GM21576 (cell line): ENCODE measurements around the gene ALKBH5.
A peak's percentile ranks its signal among the peaks of the same experiment; 100 is the strongest.
"Not testable (repeated sequence)": the region's sequence is repeated elsewhere in the genome, so short reads cannot be mapped to it uniquely, and the experiment has no call there.

Source experiments
- ATAC-seq: cut with Tn5 transposase; IDR thresholded peaks from one replicate; pipeline ENCODE4 v1.9.1; 2021; ENCODE audit warnings: mild to moderate bottlenecking, moderate library complexity; ENCODE audit not compliant: unreplicated experiment

ALKBH5 gene

DNA sequence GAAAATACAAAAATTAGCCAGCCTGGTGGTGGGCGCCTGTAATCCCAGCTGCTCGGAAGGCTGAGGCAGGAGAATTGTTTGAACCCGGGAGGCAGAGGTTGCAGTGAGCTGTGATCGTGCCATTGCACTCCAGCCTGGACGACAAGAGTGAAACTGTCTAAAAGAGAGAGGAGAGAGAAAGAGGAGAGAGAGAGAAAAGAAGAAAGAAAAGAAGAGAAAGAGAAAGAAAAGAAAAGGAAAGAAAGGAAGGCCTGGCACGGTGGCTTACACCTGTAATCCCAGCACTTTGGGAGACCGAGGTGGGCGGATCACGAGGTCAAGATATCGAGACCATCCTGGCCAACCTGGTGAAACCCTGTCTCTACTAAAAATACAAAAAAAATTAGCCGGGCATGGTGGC, 33.3 kb downstream of the ALKBH5 start:
- not testable (repeated sequence) for ATAC-seq

DNA sequence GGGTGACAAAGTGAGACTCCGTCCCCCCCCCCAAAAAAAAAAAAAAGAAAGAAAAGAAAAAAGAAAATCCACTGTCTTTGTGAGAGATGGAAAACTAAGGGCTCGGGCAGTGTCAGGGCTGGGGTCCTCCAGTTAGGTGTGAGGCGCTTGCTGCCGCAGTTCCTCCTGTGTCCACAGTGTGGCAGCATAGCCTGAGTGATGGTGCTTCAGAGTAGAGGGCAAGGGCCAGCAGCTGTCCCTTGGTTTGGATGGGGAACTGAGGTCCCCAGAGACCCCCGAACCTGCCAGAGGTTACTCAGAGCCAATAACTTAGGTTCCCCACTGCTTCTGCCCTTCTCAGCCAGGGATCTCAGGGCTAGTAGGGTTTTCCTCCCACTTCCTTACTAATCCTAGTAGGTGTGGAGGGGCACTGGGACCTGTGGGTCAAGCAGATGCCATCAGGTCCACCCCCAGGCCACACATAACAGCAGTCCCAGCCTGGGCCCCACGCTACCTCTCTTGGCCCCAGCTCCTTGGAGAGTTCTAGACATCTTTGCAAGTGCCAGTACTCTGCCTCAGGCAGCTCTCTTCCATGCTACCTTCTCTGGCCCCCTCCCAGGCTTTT, 33.9 kb downstream of the ALKBH5 start:
- ATAC-seq, result no peak

DNA sequence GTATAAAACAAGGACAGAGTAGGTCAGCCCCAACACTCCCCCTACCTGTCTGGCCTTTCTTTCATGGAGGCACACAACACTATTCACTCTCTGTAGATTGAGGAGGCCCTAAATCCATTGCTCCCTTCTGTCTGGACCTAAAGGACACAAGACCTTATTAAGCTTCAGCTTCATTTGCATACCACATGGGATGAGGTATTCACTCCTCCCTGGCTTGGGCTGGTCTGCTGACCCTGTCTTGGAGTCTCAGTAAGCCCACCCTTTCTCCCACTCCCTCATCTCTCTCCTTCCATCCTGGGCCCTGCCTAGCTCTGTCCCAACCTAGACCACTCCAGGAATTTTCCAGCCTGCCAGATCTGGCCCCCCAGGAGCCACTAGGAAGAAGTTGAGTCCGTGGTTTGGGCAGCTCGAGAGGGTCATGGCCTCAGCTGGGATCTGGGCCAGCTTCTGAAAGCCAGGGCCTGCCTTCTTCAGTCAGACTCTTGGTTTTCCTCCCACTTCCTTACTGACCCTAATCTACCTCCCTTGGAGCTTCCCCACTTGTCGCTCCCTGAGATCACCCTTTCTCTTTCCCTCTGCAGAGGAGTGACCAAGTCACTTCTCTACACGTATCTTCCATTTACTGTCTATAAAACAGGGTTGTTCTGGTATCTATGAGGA, 35.3 kb downstream of the ALKBH5 start:
- ATAC-seq, result no peak

DNA sequence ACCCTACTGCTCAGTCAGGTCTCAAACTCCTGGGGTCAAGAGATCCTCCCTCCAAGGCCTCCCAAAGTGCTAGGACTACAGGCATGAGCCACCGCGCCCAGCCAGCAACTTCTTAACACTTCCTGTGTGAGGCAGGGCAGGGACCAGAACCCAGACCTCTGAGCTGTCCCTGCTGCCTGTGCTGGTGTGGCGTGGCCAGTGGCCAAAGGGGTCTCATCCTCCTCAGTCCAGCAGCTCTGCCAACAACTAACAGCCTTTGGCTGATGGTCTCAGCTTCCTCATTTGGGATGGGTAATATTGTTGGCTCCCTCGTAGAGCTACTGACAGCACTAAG, 40.4 kb downstream of the ALKBH5 start:
- ATAC-seq, result no peak

DNA sequence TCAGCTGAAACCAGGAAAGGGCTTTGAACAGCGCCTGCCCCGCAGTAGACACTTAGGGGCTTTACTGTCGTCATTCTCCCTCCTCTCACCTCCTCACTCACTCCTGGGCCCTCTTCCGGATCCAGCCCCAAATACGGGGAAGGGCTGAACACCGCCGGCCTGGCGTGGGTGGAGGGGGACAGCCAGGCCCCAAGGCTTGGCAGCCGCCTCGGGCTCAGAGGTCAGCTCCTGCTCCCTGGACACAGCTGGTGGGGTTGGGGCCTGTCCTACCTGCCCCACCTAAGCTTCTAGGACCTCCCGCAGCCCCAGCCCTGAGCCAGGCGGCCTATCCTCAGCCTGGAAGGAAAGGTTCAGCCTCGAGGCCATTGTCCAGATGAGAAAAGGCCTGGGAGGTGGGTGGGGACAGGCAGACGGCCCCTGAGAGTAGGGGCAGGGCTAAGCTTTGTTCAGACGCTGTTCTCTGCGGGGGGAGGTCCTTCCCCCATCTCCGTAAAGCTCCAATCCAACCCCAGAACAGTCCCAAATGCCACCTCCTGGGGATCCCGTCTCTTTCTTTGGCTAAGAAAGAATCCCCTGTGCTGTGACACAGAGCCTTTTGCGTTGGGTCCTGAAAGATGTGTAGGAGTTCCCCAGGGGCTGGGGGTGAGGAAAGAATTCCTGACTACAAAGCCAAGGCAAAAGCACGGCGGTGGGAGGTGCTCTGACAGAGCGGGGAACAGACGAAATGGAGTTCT, 40.9 kb downstream of the ALKBH5 start:
- no peak for ATAC-seq

DNA sequence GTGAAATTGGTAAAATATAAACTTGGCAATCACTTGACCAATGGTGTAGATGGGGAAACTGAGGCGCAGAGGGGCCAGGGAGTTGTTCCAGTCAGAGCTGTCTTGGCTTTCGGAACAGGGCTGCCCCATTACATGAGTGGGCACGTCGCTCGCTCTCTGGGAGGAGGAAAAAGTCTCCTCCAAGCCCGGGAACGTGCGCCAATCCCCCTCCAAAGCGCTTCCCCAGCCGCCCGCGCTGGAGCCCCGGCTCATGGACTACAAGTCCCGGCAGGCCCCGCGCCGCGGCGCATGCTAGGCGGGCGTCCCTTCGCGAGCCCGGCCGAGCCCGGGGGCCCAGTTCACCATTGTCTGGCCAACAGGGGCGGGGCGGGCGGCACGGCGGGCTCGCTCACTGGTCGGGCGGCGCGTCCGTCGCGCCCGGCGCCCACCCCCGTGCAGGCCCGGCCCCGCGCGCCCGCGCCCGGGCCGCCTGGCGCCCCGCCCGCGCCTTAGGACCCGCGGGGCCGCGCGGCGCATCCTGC, 41.6 kb downstream of the ALKBH5 start, which contains the start of gene LLGL1:
Gene LLGL1 (plus strand): TSS at position 515 of the 521 bp plus-strand sequence. CDS start 48 bp downstream, outside the sequence.
- peak; percentile 81 for ATAC-seq

DNA sequence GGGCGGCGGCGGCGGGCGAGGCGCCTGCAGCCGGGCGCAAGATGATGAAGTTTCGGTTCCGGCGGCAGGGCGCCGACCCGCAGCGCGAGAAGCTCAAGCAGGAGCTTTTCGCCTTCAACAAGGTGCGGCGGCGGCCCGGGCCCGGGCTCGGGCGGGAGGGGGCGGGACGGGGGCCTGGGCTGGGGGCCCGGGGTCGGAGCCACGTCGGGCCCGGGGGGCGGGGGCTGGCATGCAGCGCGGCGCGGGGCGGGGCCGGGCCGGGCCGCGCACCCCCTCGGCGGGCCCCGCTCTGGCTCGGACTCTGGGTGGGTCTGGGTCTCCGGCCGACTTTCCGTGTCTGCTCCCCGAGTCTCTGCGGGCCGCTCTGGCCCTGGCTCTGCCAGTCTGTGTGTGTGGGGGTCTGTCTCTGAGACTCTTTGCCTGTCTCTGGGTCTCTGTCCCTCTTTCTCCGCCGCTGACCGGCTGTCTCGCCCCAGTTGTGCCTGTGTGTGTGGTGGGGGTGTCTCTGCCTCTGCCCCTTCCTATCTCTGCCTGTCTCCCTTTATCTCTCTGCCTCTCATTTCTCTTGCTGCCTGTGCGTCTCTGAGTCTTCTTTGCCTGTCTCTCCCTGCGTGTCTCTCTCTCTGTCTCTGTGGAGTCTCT, 42.1 kb downstream of the ALKBH5 start:
- ATAC-seq, result peak; percentile 4

DNA sequence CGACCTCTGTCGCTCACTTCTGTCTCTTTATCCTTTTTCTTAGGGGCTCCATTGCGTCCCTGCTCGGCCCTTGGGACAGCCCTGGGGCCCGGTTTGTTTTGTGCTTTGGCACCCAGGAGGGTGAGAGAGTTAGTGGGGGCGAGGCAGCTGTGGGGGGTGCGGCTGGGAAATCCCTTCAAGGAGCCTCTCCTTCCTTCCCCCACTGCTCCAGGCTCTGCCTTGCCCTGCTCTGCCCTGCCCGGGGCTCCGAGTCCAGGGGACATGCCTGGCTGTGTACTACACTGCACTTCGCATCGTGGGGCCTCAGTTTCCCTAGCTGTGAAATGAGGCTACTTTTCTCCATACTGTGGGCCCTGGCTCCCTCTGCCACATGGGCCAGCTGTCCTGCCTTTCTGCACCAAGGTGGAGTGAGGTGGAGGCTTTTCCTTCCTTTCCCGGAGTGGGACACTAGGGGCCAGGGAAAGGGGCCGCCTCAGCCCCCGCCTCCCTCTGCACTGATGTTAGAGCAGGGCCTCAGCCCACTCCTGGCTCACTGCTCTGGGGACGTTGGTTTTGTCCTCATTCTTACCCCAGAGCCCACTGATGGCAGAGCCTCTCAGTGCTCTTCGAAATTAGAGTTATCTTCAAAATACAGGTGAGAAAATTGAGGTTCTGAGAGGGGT, 42.8 kb downstream of the ALKBH5 start:
- ATAC-seq, result no peak

DNA sequence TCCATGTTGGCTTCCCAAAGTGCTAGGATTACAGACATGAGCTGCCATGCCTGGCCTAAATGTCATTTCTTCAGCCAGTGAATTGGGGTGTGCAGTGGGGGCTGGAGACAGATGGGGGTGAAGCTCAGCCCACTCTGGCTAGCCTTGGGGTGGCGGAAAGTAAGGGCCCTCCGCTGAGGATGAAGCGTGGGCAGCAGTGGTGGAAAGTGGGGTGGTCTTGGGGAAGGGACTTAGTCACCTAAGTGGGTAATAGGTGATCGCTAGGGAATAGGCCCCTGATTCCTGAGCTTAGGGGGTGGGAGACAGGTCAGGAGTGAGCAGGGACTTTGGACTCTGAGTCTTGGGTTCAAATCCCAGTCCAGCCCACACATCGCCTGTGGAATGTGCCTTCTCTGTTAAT, 44.0 kb downstream of the ALKBH5 start:
- ATAC-seq, result no peak

DNA sequence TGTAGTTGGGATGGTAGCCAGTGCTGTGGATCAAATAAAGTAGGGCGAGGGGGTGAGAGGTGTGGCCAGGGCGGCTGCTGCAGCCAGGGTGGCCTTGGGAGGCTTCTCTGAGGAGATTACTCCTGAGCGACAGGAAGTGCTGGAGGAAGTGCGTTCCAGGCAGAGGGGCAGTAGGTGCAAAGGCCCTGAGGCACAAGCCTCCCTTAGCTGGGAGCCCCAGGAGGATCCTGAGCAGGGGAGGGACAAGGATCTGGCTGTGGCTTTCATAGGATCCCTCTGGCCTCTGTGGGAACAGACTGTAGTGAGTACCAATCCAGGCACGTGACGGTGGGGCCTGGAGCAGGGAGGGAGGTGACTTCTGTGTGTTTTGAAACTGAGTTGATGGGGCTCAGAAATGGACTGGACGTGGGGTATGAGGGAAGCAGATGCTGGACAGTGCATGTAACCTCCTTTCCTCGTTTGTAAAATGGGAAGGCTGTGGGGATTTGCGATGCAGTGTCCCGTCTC, 44.6 kb downstream of the ALKBH5 start:
- ATAC-seq, result no peak

DNA sequence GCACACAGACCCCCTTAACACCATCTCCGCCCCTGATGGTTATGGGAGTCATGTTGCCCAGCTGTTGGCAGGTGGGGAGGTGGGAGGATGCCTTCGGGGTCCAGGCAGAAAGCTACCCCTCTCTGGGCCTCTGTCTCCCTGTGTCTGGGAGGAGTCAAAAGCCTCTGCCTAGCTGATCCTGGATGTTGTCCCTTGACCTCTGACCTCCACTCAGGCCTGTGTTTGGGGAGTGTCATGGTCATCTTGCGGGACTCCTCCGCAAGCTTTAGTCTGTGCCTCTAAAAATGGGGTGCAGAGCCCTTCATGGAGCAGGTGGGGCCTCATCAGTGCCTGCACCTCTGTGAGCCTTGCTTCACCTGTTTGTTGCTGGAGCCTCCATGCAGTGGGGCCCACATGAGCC, 45.6 kb downstream of the ALKBH5 start:
- no peak for ATAC-seq

DNA sequence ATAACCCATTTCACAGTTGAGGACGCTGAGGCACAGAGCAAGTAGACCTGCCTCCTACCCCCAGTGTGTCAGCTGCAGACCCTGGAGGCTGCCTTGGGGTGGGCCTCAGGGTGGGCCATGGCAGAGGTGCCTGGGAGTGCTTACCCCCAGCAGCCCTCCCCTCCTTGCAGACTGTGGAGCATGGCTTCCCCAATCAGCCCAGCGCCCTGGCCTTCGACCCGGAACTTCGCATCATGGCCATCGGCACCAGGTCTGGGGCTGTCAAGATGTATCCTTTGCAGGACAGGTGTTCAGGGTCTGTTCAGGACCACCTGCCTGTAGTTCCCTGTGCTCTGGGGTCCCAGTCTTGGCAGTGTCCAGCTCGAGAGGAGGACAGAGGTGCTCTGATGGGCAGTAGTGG, 46.1 kb downstream of the ALKBH5 start:
- ATAC-seq, result no peak

DNA sequence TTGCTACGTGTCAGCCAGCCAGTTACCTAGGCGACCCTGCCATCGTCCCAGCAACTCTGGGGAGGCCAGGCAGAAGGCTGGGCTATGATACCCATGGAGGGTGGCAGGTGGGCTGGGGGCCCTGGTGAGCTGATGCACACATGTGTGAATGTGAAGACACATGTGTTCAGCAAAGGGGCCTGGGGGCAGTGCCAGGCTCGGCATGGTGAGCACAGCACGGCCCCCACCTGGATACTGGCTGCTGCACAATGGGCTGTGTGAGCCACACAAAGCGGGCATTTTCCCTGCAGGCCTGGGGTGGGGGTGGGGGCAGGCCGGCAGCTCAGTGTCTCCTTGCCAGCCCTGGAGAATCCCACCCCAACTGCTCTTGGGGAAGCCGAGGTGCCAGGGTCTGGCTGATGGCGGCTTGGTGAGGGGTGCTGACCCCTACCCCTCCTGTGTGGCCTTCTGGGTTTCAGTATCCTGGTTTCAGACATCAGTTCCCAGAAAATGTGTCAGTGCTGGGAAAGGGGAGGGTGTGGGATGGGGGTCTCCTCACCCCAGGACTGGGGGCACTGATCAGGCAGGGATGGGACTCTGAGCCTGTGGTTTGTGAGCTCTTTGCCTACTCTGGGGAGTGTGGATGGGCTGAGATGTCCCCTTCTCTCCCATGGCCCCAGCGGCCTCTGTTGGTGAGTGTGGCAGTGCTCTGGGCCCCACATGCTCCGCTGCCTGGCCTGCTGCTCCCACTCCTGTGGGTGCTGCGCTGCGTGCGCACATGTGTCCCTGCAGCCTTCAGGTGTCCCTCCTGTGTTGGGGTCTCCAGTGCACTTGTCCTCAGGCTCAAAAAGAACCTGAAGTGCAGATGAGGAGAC, 46.9 kb downstream of the ALKBH5 start:
- ATAC-seq, result no peak

DNA sequence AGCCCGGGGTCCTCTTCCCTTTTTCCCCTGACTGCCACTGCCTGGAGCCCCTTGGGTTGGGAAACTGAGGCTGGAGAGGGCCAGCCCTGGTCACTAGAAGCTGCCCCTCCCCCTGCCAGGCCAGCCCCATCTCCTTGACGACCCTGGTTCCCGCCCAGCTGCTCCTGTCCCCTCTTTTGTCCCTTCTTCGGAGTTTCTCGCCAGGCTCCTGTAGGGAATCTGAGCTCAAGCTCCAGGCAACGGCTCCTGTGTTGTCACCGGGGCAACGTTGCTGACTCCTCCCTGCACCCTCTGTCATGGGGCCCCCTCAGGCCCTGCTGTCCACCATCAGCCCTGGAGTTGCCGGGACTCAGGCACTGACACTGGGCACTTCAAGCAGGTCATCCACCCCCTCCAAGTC, 47.5 kb downstream of the ALKBH5 start:
- ATAC-seq, result no peak

DNA sequence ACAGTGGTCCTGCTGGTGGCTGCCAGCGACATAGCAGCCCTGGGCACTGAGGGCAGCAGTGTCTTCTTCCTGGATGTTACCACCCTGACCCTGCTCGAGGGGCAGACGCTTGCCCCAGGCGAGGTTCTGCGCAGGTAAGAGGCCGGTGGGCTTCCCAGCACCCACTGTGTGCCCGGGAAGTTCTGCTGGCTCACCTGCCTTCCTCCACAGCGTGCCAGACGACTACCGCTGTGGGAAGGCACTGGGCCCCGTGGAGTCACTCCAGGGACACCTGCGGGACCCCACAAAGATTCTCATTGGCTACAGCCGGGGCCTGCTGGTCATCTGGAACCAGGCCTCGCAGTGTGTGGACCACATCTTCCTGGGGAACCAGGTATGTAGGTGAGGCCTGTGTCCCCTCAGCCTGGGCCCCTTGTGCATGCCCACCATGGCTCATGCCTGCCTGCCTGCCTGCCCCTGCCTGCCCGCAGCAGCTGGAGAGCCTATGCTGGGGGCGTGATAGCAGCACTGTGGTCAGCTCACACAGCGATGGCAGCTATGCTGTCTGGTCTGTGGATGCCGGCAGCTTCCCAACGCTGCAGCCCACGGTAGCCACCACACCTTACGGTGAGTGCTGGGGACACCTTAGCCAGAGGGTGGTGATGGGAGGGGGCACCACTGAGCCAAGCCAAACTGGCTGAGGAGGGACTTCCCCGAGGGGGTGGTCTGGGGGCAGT, 50.3 kb downstream of the ALKBH5 start:
- ATAC-seq, result no peak

DNA sequence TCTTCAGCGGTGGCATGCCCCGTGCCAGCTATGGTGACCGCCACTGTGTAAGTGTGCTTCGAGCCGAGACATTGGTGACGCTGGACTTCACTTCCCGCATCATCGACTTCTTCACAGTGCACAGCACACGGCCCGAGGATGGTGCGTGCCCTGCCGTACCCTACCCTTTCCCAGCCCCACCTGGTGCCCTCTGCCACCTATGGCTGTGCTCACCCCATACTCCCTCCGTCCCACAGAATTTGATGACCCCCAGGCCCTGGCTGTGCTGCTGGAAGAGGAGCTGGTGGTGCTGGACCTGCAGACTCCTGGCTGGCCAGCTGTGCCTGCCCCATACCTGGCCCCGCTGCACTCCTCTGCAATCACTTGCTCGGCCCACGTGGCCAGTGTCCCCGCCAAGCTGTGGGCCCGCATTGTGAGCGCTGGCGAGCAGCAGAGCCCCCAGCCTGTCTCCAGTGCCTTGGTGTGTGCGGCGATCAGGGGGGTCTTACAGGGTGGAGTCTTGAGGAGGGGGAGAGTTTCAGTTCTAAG, 51.3 kb downstream of the ALKBH5 start:
- no peak for ATAC-seq

DNA sequence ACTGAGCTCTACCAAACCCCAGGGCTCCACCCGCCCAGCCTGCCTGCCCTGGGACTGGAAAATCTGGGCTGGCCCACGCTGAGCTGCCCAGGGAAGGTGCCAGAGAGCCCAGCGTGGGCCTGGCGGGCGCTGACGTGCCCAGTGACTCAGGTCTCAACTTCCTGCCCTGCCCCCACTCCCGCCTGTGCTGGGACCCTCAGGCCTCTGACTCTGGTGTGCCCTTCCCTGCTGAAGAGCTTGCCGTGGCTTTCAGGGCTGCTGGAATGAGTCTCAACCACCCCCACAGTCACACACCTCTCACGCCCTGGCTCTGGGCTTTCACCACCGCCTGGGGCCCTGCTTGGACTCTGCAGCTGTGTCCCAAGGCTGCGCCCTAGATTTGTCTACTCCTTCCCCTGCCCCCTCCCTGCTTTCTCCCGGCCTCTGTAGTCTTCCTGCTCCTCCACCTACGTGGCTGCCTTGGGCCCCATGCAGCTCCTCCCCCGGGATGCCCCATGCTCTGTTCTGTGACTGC, 52.2 kb downstream of the ALKBH5 start:
- no peak for ATAC-seq

DNA sequence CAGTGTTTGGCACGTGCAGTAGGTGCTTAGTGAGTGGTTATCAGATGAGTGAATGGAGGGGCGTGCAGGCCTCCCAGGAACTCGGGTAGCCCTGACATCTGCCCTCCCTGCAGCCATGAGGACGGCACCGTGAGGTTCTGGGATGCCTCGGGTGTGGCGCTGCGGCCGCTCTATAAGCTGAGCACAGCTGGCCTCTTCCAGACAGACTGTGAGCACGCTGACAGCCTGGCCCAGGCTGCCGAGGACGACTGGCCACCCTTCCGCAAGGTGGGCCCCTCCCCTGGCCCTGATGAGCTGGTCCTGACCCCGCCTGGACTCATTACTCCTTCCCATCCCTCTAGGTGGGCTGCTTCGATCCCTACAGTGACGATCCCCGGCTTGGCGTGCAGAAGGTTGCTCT, 52.9 kb downstream of the ALKBH5 start:
- no peak for ATAC-seq

DNA sequence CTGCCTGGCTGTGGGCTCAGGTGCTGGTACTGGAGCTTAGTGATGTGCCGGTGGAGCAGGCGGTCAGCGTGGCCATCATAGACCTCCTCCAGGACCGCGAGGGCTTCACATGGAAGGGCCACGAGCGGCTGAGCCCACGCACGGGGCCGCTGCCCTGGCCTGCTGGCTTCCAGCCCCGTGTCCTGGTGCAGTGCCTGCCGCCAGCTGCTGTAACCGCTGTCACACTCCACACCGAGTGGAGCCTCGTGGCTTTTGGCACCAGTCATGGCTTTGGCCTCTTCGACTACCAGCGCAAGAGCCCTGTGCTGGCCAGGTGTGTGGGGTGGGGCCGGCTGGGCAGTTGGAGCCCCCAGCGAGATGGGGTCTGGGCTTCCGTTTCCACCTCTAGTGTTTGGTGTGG, 53.8 kb downstream of the ALKBH5 start:
- ATAC-seq, result no peak
